HepG2 (cell line): ENCODE measurements around the gene RPS19.

Source experiments
- CTCF ChIP-seq: sonication (generic); formaldehyde crosslinking; IDR thresholded peaks from 2 replicates; pipeline ENCODE4 v1.5.0; 2020; ENCODE audit warnings: mild to moderate bottlenecking, missing genetic modification reagents, moderate library complexity
- DNMT1 ChIP-seq: sonication (generic); formaldehyde crosslinking; IDR thresholded peaks from 2 replicates; pipeline ENCODE4 v1.5.1; 2020; ENCODE audit warnings: mild to moderate bottlenecking, missing genetic modification reagents
- MYNN ChIP-seq: sonication (generic); formaldehyde crosslinking; IDR thresholded peaks from 2 replicates; pipeline ENCODE4 v1.4.0; 2020; ENCODE audit warnings: mild to moderate bottlenecking, low read depth, missing genetic modification reagents
- TRIM24 ChIP-seq: sonication (generic); formaldehyde crosslinking; IDR thresholded peaks from 2 replicates; pipeline ENCODE4 v1.8.0; 2022; ENCODE audit warnings: mild to moderate bottlenecking, missing genetic modification reagents

DNA sequence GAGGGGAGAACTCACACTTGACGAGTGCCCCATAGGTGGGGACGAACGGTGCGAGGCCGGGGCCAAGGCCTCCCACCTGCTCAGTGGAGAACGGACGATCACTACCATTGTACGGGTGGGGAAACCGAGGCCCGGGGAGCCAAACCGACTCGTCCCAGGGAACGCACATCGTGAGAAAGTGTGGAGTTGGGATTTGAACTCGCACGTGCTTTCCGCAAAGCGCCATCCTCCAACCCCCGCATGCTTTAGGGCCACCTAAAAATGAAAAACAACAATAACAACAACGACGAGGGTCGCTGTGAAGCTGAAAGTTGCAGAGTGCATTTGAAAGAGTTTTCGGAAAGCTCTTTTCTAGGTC is 23.4 kb downstream of the RPS19 start:
- TF ChIP-seq TRIM24 (no peak), MYNN (CRISPR knock-in tag) (no peak), CTCF (CRISPR knock-in tag) (no peak), DNMT1 (CRISPR knock-in tag) (no peak)
